Gastroesophageal sphincter (tissue), 3 donors: ENCODE measurements around the gene CDC45.

Experiments used
- CTCF ChIP-seq, 4 experiments: fragments of 200-600 bp in 2 of 4; fragments of 450-650 bp in 2 of 4; sonication (generic) in 1 of 4; IDR thresholded peaks; one replicate each; pipeline ENCODE4 v1.5.1; 2017 to 2019; ENCODE audit warnings: antibody characterized with exemption in 4 of 4, mild to moderate bottlenecking in 2 of 4, moderate library complexity in 2 of 4
- POLR2A ChIP-seq, 2 donors: fragments of 450-650 bp; IDR thresholded peaks; one replicate each; pipeline ENCODE4 v1.6.1; 2017; ENCODE audit warnings: antibody characterized with exemption in 2 of 2, mild to moderate bottlenecking in 2 of 2, moderate library complexity in 1 of 2

- TF ChIP-seq CTCF (IDR thresholded peaks at IDR 0.05) (no peak), POLR2A (IDR thresholded peaks at IDR 0.05) (no peak)
Observed at GRCh38 chr22:19569976-19570375, 90.3 kb downstream of the CDC45 start.
